Measurements from ENCODE around the gene GPR148. TPM values are rescaled to one million over a fixed set of nuclear protein-coding genes. Genes with fewer than 3 reads are reported as not detected.
A peak's percentile ranks its signal among the peaks of the same experiment; 100 is the strongest.

GPR148 gene
- total and polyA plus RNA-seq, 4 donors: not detected

GRCh38 chr2:130756874-130757668, 28.2 kb downstream of the GPR148 start:
- Histone ChIP-seq H3K36me3 (ENCODE audit: control insufficient read depth in 1 of 2, insufficient read depth in 2 of 2, low read length in 1 of 2) (no peaks in the 10 kb centered on the region), H3K4me3 (ENCODE audit: low read length in 2 of 2) (no peak overlapping the region), H3K27me3 (ENCODE audit: control insufficient read depth in 1 of 2, insufficient read depth in 2 of 2, low read length in 1 of 2) (no peaks in the 10 kb centered on the region), H3K4me1 (ENCODE audit: control insufficient read depth in 1 of 2, insufficient read depth in 2 of 2, low read length in 2 of 2) (no peaks in the 10 kb centered on the region), H3K9me3 (ENCODE audit: control insufficient read depth, low read length) (no peaks in the 10 kb centered on the region), H3K27ac (ENCODE audit: low read depth in 1 of 2, low read length in 2 of 2) (no peak overlapping the region)
- 31 to 32% methylated on average over 16 of the region's 16 CpGs for WGBS, 2 donors
- ATAC-seq (ENCODE audit: low FRiP score) (no peak), DNase-seq (no peak)
- intact Hi-C loops (cut with DNase I): no loop called here

- no peaks in the 10 kb centered on the region for H3K27me3 ChIP-seq (ENCODE audit: control insufficient read depth in 1 of 2, insufficient read depth in 2 of 2, low read length in 1 of 2)
Measured at GRCh38 chr2:130759906-130760753, 31.3 kb downstream of the GPR148 start.

DNA sequence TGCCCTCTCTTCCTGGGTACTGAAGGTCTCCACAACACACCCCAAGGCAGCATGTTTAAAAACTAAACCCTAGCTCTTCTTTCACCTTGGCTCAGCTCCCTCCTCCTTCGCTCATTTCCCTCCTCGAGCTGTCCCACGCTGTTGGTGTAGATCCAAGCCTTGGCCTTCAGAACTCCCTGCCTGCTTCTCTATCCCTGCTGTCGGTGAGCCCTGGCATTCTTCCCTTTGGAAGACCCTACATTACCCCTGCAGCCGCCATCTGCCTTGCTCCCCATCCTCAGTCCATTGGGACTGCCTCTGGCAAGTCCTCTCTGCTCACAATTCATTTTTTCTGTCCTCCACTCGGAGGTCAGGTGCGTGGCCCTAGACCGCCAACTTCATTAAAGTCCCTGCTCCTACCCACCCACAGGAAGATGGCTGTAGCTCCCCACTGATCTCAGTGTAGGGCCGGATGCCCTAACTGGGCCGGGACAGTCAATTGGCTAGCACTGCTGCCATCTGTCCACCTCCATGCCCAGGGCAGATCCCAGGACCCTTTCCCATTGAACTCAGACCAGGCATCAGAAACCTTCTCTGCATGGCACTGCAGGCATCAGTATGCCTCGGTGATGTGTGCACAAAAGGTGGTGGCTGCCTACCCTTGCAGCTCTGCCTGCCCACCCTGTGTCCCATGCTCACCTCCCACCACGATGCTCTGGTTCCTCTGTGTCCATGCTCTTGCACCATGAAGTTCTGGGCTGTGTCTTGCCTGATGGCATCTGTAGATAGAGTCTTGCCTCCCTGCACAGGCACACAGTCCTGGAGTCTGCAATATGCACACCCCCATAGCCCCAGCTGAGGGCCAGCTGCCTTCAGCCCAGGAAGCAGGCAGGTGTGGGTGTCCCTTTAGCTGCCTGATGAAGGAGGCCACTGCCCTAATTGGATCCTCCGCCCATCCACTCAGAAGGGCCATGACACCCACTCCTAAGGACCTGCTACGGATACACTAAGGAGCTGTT, 32.2 kb downstream of the GPR148 start:
- H3K4me1 ChIP-seq (ENCODE audit: control insufficient read depth in 1 of 2, insufficient read depth in 2 of 2, low read length in 2 of 2): no peaks in the 10 kb centered on the region
- H3K36me3 ChIP-seq (ENCODE audit: control insufficient read depth in 1 of 2, insufficient read depth in 2 of 2, low read length in 1 of 2): no peaks in the 10 kb centered on the region
- no peaks in the 10 kb centered on the region for H3K27me3 ChIP-seq (ENCODE audit: control insufficient read depth in 1 of 2, insufficient read depth in 2 of 2, low read length in 1 of 2)
- intact Hi-C loops (cut with DNase I): no loop called here
- no peak overlapping the region for H3K27ac ChIP-seq (ENCODE audit: low read depth in 1 of 2, low read length in 2 of 2)
- ATAC-seq (ENCODE audit: low FRiP score) (no peak), DNase-seq (no peak)
- H3K9me3 ChIP-seq (ENCODE audit: control insufficient read depth, low read length): no peaks in the 10 kb centered on the region
- WGBS, 2 donors: 73 to 79% methylated on average over 14 of the region's 14 CpGs
- no peak overlapping the region for H3K4me3 ChIP-seq (ENCODE audit: low read length in 2 of 2)

More at GRCh38 chr2:130759906-130760753, 31.3 kb downstream of the GPR148 start:
- intact Hi-C loops (cut with DNase I): no loop called here
- no peaks in the 10 kb centered on the region for H3K4me1 ChIP-seq (ENCODE audit: control insufficient read depth in 1 of 2, insufficient read depth in 2 of 2, low read length in 2 of 2)
- 69 to 73% methylated on average over 10 of the region's 10 CpGs for WGBS, 2 donors
- no peak for DNase-seq
- no peaks in the 10 kb centered on the region for H3K36me3 ChIP-seq (ENCODE audit: control insufficient read depth in 1 of 2, insufficient read depth in 2 of 2, low read length in 1 of 2)
- H3K4me3 ChIP-seq (ENCODE audit: low read length in 2 of 2): no peak overlapping the region
- no peaks in the 10 kb centered on the region for H3K9me3 ChIP-seq (ENCODE audit: control insufficient read depth, low read length)
- ATAC-seq (ENCODE audit: low FRiP score): no peak
- no peak overlapping the region for H3K27ac ChIP-seq (ENCODE audit: low read depth in 1 of 2, low read length in 2 of 2)

DNA sequence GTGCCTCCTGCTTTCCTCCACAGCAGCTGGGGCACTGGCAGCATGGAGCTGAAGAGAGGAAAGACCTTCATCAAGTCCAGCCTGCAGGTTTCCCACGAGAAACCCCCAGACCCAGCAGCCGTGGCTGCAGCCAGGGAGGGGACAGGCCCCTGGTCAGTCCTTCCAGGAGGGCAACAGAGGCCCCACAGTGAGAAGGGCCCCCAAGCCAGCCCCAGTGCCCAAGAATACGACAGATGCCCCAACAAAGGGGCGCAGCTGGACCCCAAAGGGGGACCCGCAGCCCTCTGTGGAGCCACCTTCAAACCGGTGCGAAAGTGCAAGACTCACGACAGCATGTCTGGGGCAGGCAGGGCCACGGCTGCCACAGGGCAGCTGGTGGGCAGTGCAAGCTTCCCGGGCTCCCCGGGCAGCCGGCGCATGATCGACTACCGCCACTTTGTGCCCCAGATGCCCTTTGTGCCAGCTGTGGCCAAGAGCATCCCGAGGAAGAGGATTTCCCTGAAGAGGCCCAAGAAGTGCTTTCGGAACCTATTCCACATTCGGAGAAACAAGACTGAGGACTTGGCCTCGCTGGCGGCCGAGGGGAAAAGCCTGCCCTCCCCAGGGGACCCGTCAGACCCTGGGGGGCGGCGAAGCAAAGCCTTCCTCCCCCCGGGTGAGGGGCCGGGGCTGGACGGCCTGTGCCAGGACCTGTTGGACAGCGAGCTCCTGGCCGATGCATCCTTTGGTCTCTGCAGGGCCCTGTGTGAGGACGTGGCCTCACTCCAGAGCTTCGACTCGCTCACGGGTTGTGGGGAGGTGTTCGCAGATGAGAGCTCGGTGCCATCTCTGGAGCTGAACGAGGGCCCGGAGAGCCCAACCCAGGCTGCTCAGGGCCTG, 33.4 kb downstream of the GPR148 start:
- Histone ChIP-seq H3K36me3 (ENCODE audit: control insufficient read depth in 1 of 2, insufficient read depth in 2 of 2, low read length in 1 of 2) (no peaks in the 10 kb centered on the region), H3K27me3 (ENCODE audit: control insufficient read depth in 1 of 2, insufficient read depth in 2 of 2, low read length in 1 of 2) (no peaks in the 10 kb centered on the region), H3K4me3 (ENCODE audit: low read length in 2 of 2) (no peak overlapping the region), H3K27ac (ENCODE audit: low read depth in 1 of 2, low read length in 2 of 2) (no peak overlapping the region), H3K9me3 (ENCODE audit: control insufficient read depth, low read length) (no peaks in the 10 kb centered on the region), H3K4me1 (ENCODE audit: control insufficient read depth in 1 of 2, insufficient read depth in 2 of 2, low read length in 2 of 2) (no peaks in the 10 kb centered on the region)
- no peak for DNase-seq
- intact Hi-C loops (cut with DNase I): no loop called here
- ATAC-seq (ENCODE audit: low FRiP score): no peak
- 78 to 83% methylated on average over 37 of the region's 37 CpGs for WGBS, 2 donors

- ATAC-seq (ENCODE audit: low FRiP score): peak; percentile 16
- intact Hi-C loops (cut with DNase I): no loop called here
- no peak overlapping the region for H3K27ac ChIP-seq (ENCODE audit: low read depth in 1 of 2, low read length in 2 of 2)
- no peak overlapping the region for H3K4me3 ChIP-seq (ENCODE audit: low read length in 2 of 2)
- WGBS, 2 donors: 80% methylated on average over 22 of the region's 22 CpGs
- H3K27me3 ChIP-seq (ENCODE audit: control insufficient read depth in 1 of 2, insufficient read depth in 2 of 2, low read length in 1 of 2): no peaks in the 10 kb centered on the region
- H3K36me3 ChIP-seq (ENCODE audit: control insufficient read depth in 1 of 2, insufficient read depth in 2 of 2, low read length in 1 of 2): no peaks in the 10 kb centered on the region
- no peak for DNase-seq
- H3K4me1 ChIP-seq (ENCODE audit: control insufficient read depth in 1 of 2, insufficient read depth in 2 of 2, low read length in 2 of 2): no peaks in the 10 kb centered on the region
- no peaks in the 10 kb centered on the region for H3K9me3 ChIP-seq (ENCODE audit: control insufficient read depth, low read length)
Measured at GRCh38 chr2:130762910-130763385, 34.1 kb downstream of the GPR148 start.

- no peak for DNase-seq
- no peak overlapping the region for H3K4me3 ChIP-seq (ENCODE audit: low read length in 2 of 2)
- ATAC-seq (ENCODE audit: low FRiP score): no peak
- H3K27me3 ChIP-seq (ENCODE audit: control insufficient read depth in 1 of 2, insufficient read depth in 2 of 2, low read length in 1 of 2): no peaks in the 10 kb centered on the region
- no peaks in the 10 kb centered on the region for H3K4me1 ChIP-seq (ENCODE audit: control insufficient read depth in 1 of 2, insufficient read depth in 2 of 2, low read length in 2 of 2)
- no peak overlapping the region for H3K27ac ChIP-seq (ENCODE audit: low read depth in 1 of 2, low read length in 2 of 2)
- 88 to 92% methylated on average over 12 of the region's 12 CpGs for WGBS, 2 donors
- no peaks in the 10 kb centered on the region for H3K36me3 ChIP-seq (ENCODE audit: control insufficient read depth in 1 of 2, insufficient read depth in 2 of 2, low read length in 1 of 2)
- no peaks in the 10 kb centered on the region for H3K9me3 ChIP-seq (ENCODE audit: control insufficient read depth, low read length)
- intact Hi-C loops (cut with DNase I): no loop called here
Measured at GRCh38 chr2:130763405-130763804, 34.5 kb downstream of the GPR148 start.

DNA sequence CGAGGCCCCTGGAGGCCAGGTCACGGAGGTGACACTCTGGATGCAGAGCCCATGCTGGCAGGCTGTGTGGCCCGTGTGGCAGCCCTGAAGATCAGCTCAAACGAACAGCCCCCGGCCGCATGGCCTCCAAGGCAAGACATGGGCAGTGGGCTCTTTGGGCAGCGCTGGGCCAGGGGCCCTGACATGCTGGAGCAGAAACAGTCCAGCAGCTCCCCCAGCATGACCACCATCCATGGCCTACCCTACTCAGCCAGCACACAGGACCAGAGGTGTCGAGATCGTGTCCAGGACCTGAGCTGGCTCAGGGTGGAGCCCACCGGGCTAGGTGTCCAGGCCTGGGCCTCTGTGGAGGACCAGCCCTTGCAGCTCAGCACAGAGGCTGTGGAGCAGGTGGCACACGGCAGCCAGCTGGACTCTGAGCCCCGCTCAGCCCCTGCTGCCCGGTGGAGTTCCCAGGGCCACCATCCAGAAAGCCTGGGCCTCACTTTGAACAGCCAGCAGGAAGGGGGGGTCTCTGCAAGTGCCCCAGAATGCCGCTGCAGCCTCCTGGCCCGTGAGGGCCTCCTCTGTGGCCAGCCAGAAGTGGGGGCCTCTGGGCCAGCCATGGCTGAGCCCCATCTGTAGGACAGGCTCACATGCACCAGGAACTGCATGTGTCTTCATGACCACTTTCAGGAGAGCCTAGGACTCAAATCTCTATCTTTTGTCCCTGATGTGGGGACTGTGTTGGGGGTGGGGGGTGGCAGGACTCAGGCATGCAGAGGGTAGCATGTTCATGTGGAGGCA, 35.4 kb downstream of the GPR148 start:
- ATAC-seq (ENCODE audit: low FRiP score) (no peak), DNase-seq (no peak)
- Histone ChIP-seq H3K27me3 (ENCODE audit: control insufficient read depth in 1 of 2, insufficient read depth in 2 of 2, low read length in 1 of 2) (no peaks in the 10 kb centered on the region), H3K27ac (ENCODE audit: low read depth in 1 of 2, low read length in 2 of 2) (no peak overlapping the region), H3K36me3 (ENCODE audit: control insufficient read depth in 1 of 2, insufficient read depth in 2 of 2, low read length in 1 of 2) (no peaks in the 10 kb centered on the region), H3K4me3 (ENCODE audit: low read length in 2 of 2) (no peak overlapping the region), H3K9me3 (ENCODE audit: control insufficient read depth, low read length) (no peaks in the 10 kb centered on the region), H3K4me1 (ENCODE audit: control insufficient read depth in 1 of 2, insufficient read depth in 2 of 2, low read length in 2 of 2) (no peaks in the 10 kb centered on the region)
- 87 to 88% methylated on average over 15 of the region's 15 CpGs for WGBS, 2 donors
- intact Hi-C loops (cut with DNase I): no loop called here

All from aorta (tissue), 5 donors.